Lung (tissue), 12 donors: ENCODE results near the gene IGFBP7. TPM values are rescaled to one million over a fixed set of nuclear protein-coding genes. Genes with fewer than 3 reads are reported as not detected.

Experiments
- ATAC-seq: fragments of 200-7000 bp; cut with Tn5 transposase; one replicate; pipeline ENCODE4 v1.9.1; 2020; ENCODE audit warnings: moderate number of reproducible peaks; ENCODE audit not compliant: insufficient read depth, low FRiP score
- DNase-seq, 3 donors: peaks; one replicate each; pipeline ENCODE4 v3.0.0-alpha.2; 2013 to 2017
- H3K27ac ChIP-seq, 2 donors: one replicate each; pipeline ENCODE4 v1.5.1; 2013; ENCODE audit warnings: mild to moderate bottlenecking in 2 of 2, moderate library complexity in 2 of 2, control low read depth in 1 of 2, inconsistent platforms in 1 of 2, low read depth in 1 of 2, low read length in 1 of 2
- H3K27me3 ChIP-seq, 3 donors: one replicate each; pipeline ENCODE4 v1.5.1; 2013; ENCODE audit warnings: low read length in 2 of 3; ENCODE audit not compliant: control insufficient read depth in 3 of 3, insufficient read depth in 3 of 3
- H3K36me3 ChIP-seq, 4 donors: one replicate each; pipeline ENCODE4 v1.5.1; 2013; ENCODE audit warnings: low read length in 4 of 4, mild to moderate bottlenecking in 1 of 4, moderate library complexity in 1 of 4; ENCODE audit not compliant: control insufficient read depth in 4 of 4, insufficient read depth in 4 of 4
- H3K4me1 ChIP-seq, 5 donors: one replicate each; pipeline ENCODE4 v1.5.1; 2013; ENCODE audit warnings: low read length in 5 of 5, mild to moderate bottlenecking in 2 of 5, moderate library complexity in 1 of 5; ENCODE audit not compliant: control insufficient read depth in 5 of 5, insufficient read depth in 5 of 5
- H3K4me3 ChIP-seq: one replicate; pipeline ENCODE4 v1.5.1; 2013; ENCODE audit warnings: mild to moderate bottlenecking, control low read depth, moderate library complexity
- H3K9ac ChIP-seq, 2 donors: one replicate each; pipeline ENCODE4 v1.5.1; 2013; ENCODE audit warnings: low read length in 2 of 2, control low read depth in 1 of 2; ENCODE audit not compliant: insufficient read depth in 1 of 2
- H3K9me3 ChIP-seq, 4 donors: one replicate each; pipeline ENCODE4 v1.5.1; 2013; ENCODE audit warnings: low read length in 3 of 4, mild to moderate bottlenecking in 1 of 4, moderate library complexity in 1 of 4; ENCODE audit not compliant: control insufficient read depth in 4 of 4, insufficient read depth in 3 of 4
- CTCF ChIP-seq: IDR thresholded peaks from 2 replicates; pipeline ENCODE4 v1.5.1; 2012; ENCODE audit warnings: mild to moderate bottlenecking; ENCODE audit errors: control extremely low read depth, extremely low read depth
- whole genome bisulfite sequencing, 2 donors: extraction: QIAGEN DNeasy Blood & Tissue Kit; methylation state at CpG; one replicate each; pipeline ENCODE4 v1.1.7; 2013; 5-methylcytosine and 5-hydroxymethylcytosine counted together
- polyA plus RNA-seq, 2 donors: library from polyadenylated mRNA; stranded (reverse); fragments of 200-250 nt; gene quantifications; one replicate each; pipeline ENCODE4 v1.2.1, GENCODE V29; 2013
- total RNA-seq, 2 donors: library from RNA; depleted of rRNA in 1 of 2; stranded (reverse); fragments of >200 nt in 1 of 2; gene quantifications; one replicate each; pipeline ENCODE4 v1.2.1, GENCODE V29; 2014 to 2021
- donor health status: control.
- donor health status: control.
- donor health status: Bipolar disorder and iron deficiency.
- donor health status: healthy.
- donor health status: DM: yes; HTN: yes; CAD: no.

Gene IGFBP7
- total and polyA plus RNA-seq, 4 donors, result 212 to 517 (median 399) TPM

GRCh38 chr4:57137261-57137660, 27.1 kb upstream of the IGFBP7 start:
- Histone ChIP-seq H3K9ac (no peak overlapping the region), H3K4me1 (peaks cover 0 to 1% (median 0%) of the 10 kb centered on the region in 5 donors), H3K36me3 (no peaks in the 10 kb centered on the region), H3K4me3 (no peak overlapping the region), H3K9me3 (no peaks in the 10 kb centered on the region), H3K27ac (no peak overlapping the region), H3K27me3 (no peaks in the 10 kb centered on the region)
- TF ChIP-seq CTCF, result no peak
- DNase-seq (no peak), ATAC-seq (no peak)

GRCh38 chr4:57136281-57136680, 26.1 kb upstream of the IGFBP7 start:
- DNase-seq, result no peak
- TF ChIP-seq CTCF, result no peak
- ATAC-seq, result no peak
- Histone ChIP-seq H3K4me3 (no peak overlapping the region), H3K4me1 (peaks cover 0 to 5% (median 3%) of the 10 kb centered on the region in 5 donors), H3K9me3 (no peaks in the 10 kb centered on the region), H3K9ac (no peak overlapping the region), H3K27me3 (no peaks in the 10 kb centered on the region), H3K36me3 (no peaks in the 10 kb centered on the region), H3K27ac (no peak overlapping the region)

- H3K4me1 ChIP-seq, result peaks cover 0 to 5% (median 3%) of the 10 kb centered on the region in 5 donors
- no peaks in the 10 kb centered on the region for H3K27me3 ChIP-seq
- TF ChIP-seq CTCF, result no peak
- ATAC-seq, result no peak
- 41 to 66% methylated on average over 2 of the region's 2 CpGs for WGBS, 2 donors
- no peaks in the 10 kb centered on the region for H3K36me3 ChIP-seq
- H3K9ac ChIP-seq, result no peak overlapping the region
- no peak overlapping the region for H3K4me3 ChIP-seq
- H3K9me3 ChIP-seq, result peaks cover 0 to 4% (median 0%) of the 10 kb centered on the region in 4 donors
- H3K27ac ChIP-seq, result no peak overlapping the region
- no peak for DNase-seq
Measured at GRCh38 chr4:57132743-57133137, 22.6 kb upstream of the IGFBP7 start.
